Karpas-422 (cell line): ENCODE data around the gene VAMP4. TPM values are rescaled to one million over a fixed set of nuclear protein-coding genes. Genes with fewer than 3 reads are reported as not detected.
"Not testable (repeated sequence)": the region's sequence is repeated elsewhere in the genome, so short reads cannot be mapped to it uniquely, and the experiment has no call there.

ENCODE experiments used
- DNase-seq: peaks from one replicate; pipeline ENCODE4 v3.0.0-alpha.2; 2015
- H2AFZ ChIP-seq: fragments of 200-600 bp; sonication (generic); 2 replicates; pipeline ENCODE4 v1.6.1; 2014; ENCODE audit warnings: antibody characterized with exemption, low read length, mixed read lengths
- H3K27ac ChIP-seq: fragments of 200-600 bp; sonication (generic); 2 replicates; pipeline ENCODE4 v1.5.1; 2014; ENCODE audit warnings: mild to moderate bottlenecking, low read length, moderate library complexity
- H3K27me3 ChIP-seq: fragments of 200-600 bp; sonication (generic); 2 replicates; pipeline ENCODE4 v1.6.1; 2014; ENCODE audit warnings: low read length, mixed read lengths
- H3K36me3 ChIP-seq: fragments of 200-600 bp; sonication (generic); 2 replicates; pipeline ENCODE4 v1.6.1; 2014; ENCODE audit warnings: low read length, mixed read lengths; ENCODE audit not compliant: insufficient read depth
- H3K4me1 ChIP-seq: fragments of 200-600 bp; sonication (generic); 2 replicates; pipeline ENCODE4 v1.6.1; 2014; ENCODE audit warnings: mild to moderate bottlenecking, low read length, mixed read lengths
- H3K4me2 ChIP-seq: fragments of 200-600 bp; sonication (generic); 2 replicates; pipeline ENCODE4 v1.6.1; 2014; ENCODE audit warnings: low read length, low read depth, mild to moderate bottlenecking; ENCODE audit not compliant: poor library complexity, severe bottlenecking
- H3K4me3 ChIP-seq: fragments of 200-600 bp; sonication (generic); 2 replicates; pipeline ENCODE4 v1.5.1; 2014; ENCODE audit warnings: mild to moderate bottlenecking, antibody characterized with exemption, low read length, mixed read lengths
- H3K79me2 ChIP-seq: fragments of 200-600 bp; sonication (generic); 2 replicates; pipeline ENCODE4 v1.6.1; 2014; ENCODE audit warnings: mild to moderate bottlenecking, low read length, mixed read lengths
- H3K9ac ChIP-seq: fragments of 200-600 bp; sonication (generic); 2 replicates; pipeline ENCODE4 v1.6.0; 2014; ENCODE audit warnings: low read length
- H3K9me2 ChIP-seq: fragments of 200-600 bp; sonication (generic), shearing (Covaris generic); replicated peaks from 2 replicates; pipeline ENCODE4 v1.6.0; 2014; ENCODE audit warnings: mild to moderate bottlenecking, low read length, moderate library complexity; ENCODE audit not compliant: insufficient read depth
- H3K9me3 ChIP-seq: fragments of 300-700, 200-600 bp; sonication (generic); 2 replicates; pipeline ENCODE4 v1.6.1; 2014; ENCODE audit warnings: low read length, mixed read lengths
- H4K20me1 ChIP-seq: fragments of 200-600 bp; sonication (generic); 2 replicates; pipeline ENCODE4 v1.6.1; 2014; ENCODE audit warnings: mild to moderate bottlenecking, antibody characterized with exemption, low read length, low read depth; ENCODE audit not compliant: insufficient read depth
- total RNA-seq: library from RNA; depleted of rRNA; stranded (reverse); fragments of >200 nt; shearing (Covaris generic); gene quantifications from 2 replicates; pipeline ENCODE4 v1.2.3, GENCODE V29; 2014; ENCODE audit warnings: low replicate concordance

Gene VAMP4
- total RNA-seq, 1 experiment from 2014 or later, result 9.0 TPM

GRCh38 chr1:171661076-171661650 lies 80.7 kb downstream of the VAMP4 start:
- Histone ChIP-seq H4K20me1 (no peaks in the 10 kb centered on the region), H3K4me3 (no peak overlapping the region), H3K4me2 (no peak overlapping the region), H3K79me2 (no peaks in the 10 kb centered on the region), H2AFZ (no peak overlapping the region), H3K36me3 (no peaks in the 10 kb centered on the region), H3K27ac (no peak overlapping the region), H3K27me3 (no peaks in the 10 kb centered on the region), H3K9me2 (no peaks in the 10 kb centered on the region), H3K4me1 (no peaks in the 10 kb centered on the region), H3K9me3 (no peaks in the 10 kb centered on the region), H3K9ac (no peak overlapping the region)
- no peak for DNase-seq

DNA sequence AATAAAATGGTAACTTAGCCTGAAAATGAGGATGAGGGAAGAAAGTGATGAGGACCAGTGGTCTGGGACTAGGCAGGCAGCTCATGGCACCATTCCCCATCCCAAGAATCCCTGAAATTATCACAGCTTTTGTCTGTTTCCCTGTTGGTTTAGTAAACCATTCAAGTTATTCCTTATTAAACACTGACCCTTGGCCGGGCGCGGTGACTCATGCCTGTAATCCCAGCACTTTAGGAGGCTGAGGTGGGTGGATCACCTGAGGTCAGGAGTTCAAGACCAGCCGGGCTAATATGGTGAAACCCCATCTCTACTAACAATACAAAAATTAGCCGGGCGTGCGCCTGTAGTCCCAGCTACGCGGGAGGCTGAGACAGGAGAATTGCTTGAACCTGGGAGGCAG lies 85.7 kb downstream of the VAMP4 start:
- H3K36me3 ChIP-seq, DNase-seq, H3K9ac ChIP-seq, H3K4me3 ChIP-seq, H3K9me2 ChIP-seq, H3K27me3 ChIP-seq, H3K27ac ChIP-seq, H3K79me2 ChIP-seq, H3K4me2 ChIP-seq, H2AFZ ChIP-seq, H3K4me1 ChIP-seq, H4K20me1 ChIP-seq, H3K9me3 ChIP-seq: not testable (repeated sequence)

- Histone ChIP-seq H3K9me2 (no peaks in the 10 kb centered on the region), H3K9ac (peak overlapping the region; percentile 43), H3K9me3 (no peaks in the 10 kb centered on the region), H3K27me3 (no peaks in the 10 kb centered on the region), H3K4me2 (peak overlapping the region; percentile 65), H3K36me3 (no peaks in the 10 kb centered on the region), H4K20me1 (no peaks in the 10 kb centered on the region), H3K4me1 (peaks cover 10% of the 10 kb centered on the region), H3K79me2 (no peaks in the 10 kb centered on the region), H3K4me3 (peak overlapping the region; percentile 58; the same call in 1 of the 2 replicates), H2AFZ (peak overlapping the region; percentile 92), H3K27ac (no peak overlapping the region)
- no peak for DNase-seq
Observed at GRCh38 chr1:171655746-171656116, 86.1 kb downstream of the VAMP4 start.

DNA sequence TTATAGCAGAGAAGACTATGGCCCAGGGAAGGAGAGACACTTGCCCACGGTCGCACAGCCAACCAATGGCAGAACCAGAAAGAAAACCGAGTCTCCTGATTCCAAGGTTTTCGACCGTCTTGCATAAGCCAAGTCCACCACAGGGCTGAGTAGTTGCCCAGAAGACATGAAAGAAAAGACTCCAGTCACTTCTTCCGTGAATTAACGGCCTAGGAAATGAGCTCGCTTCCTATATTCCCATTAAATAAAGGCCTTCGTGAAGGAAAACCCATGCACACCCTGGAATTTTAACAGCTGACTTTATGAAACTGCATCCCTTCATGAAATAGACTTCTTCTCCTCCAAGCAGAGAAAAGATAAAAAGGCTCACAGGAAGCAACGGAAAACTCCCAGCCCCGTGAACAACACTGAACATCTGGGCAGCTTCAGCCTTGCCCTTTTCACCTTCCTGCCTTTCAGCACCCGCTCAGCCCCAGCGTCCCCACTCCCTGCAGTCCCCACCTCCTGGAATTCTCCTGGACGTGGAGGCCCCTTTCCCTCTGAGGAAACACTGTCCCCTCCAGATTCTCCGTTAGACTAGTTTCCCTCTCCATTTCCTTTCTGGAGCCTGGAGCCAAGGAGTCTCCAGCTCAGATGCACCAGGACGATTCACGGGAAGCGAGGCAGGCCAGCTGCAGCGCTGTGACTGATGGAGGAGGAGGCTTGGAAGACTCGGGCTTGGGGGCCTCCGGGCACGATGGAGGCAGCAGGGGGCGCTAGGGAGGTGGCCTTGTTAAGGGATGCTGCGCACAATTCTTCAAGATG lies 86.7 kb downstream of the VAMP4 start:
- peak; percentile 94 for DNase-seq
- no peaks in the 10 kb centered on the region for H3K27me3 ChIP-seq
- H3K4me1 ChIP-seq, result peaks cover 10% of the 10 kb centered on the region
- H3K27ac ChIP-seq, result no peak overlapping the region
- H3K36me3 ChIP-seq, result no peaks in the 10 kb centered on the region
- peak overlapping the region; percentile 58; the same call in 1 of the 2 replicates for H3K4me3 ChIP-seq
- peak overlapping the region; percentile 43 for H3K9ac ChIP-seq
- H3K79me2 ChIP-seq, result no peaks in the 10 kb centered on the region
- H4K20me1 ChIP-seq, result no peaks in the 10 kb centered on the region
- no peaks in the 10 kb centered on the region for H3K9me2 ChIP-seq
- H3K4me2 ChIP-seq, result peak overlapping the region; percentile 65
- no peaks in the 10 kb centered on the region for H3K9me3 ChIP-seq
- peak overlapping the region; percentile 92 for H2AFZ ChIP-seq

DNA sequence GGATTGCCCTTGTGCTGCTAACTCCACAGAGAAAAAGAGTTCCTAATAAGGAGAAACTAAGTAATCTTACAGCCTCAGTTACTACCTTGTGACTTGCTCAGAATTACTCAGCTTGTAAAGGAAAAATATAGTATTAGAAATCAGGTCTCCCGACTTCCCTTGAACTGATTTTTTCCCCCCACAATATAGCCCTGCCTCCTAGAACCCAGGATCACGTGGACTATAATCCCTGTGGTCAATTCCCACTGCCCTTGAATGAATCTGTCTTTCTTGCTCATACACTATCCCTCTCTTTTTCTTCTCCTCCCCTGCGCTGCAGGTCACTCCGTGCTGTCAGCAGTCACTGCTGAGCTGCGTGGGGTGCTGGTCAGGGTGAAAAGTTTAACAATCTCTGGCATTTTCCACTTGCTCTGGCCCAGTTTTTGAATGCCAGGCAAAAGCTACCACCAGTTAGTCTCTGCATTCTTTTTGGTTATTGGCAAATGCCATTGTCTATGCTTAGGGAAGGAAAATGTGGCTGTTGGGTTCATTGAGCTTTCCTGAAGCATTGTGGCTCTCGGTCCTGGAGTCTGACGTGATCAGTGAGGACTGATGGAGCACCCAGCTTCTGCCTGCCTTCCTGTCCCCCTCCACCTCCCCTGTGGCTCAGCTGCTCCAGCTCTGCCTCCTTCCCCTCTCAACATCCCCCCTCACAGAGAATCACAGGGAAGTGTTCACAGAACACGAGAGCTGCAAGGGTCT lies 87.5 kb downstream of the VAMP4 start:
- Histone ChIP-seq H3K27ac (no peak overlapping the region), H2AFZ (no peak overlapping the region), H3K9ac (no peak overlapping the region), H3K27me3 (no peaks in the 10 kb centered on the region), H3K36me3 (no peaks in the 10 kb centered on the region), H3K9me3 (no peaks in the 10 kb centered on the region), H3K4me3 (no peak overlapping the region), H4K20me1 (no peaks in the 10 kb centered on the region), H3K79me2 (no peaks in the 10 kb centered on the region), H3K4me2 (no peak overlapping the region), H3K4me1 (peaks cover 10% of the 10 kb centered on the region), H3K9me2 (no peaks in the 10 kb centered on the region)
- DNase-seq, result no peak

DNA sequence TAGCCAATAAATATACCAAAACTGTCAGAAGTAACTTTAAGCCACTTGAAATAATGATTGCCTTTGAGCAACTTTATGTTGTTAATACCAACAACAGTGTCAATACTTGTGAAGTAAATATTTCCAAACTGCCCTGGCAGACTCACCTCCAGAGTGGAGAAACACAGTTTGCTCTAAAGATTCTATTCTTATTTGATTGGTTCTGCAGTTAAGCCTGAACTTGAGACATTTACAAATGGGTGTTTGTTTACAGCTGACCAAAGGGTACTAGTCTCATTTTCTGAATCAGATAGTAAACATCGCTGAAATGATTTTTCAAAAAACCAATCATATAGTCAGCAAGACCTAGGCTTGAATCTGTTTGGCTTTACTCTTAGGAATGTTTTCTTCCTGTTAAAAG lies 88.1 kb downstream of the VAMP4 start:
- H2AFZ ChIP-seq, result no peak overlapping the region
- H3K27me3 ChIP-seq, result no peaks in the 10 kb centered on the region
- H3K4me1 ChIP-seq, result peaks cover 10% of the 10 kb centered on the region
- H3K9me3 ChIP-seq, result no peaks in the 10 kb centered on the region
- no peaks in the 10 kb centered on the region for H3K9me2 ChIP-seq
- H3K9ac ChIP-seq, result no peak overlapping the region
- no peaks in the 10 kb centered on the region for H3K79me2 ChIP-seq
- H3K4me3 ChIP-seq, result no peak overlapping the region
- H3K4me2 ChIP-seq, result no peak overlapping the region
- no peak for DNase-seq
- H3K27ac ChIP-seq, result no peak overlapping the region
- no peaks in the 10 kb centered on the region for H4K20me1 ChIP-seq
- H3K36me3 ChIP-seq, result no peaks in the 10 kb centered on the region

DNA sequence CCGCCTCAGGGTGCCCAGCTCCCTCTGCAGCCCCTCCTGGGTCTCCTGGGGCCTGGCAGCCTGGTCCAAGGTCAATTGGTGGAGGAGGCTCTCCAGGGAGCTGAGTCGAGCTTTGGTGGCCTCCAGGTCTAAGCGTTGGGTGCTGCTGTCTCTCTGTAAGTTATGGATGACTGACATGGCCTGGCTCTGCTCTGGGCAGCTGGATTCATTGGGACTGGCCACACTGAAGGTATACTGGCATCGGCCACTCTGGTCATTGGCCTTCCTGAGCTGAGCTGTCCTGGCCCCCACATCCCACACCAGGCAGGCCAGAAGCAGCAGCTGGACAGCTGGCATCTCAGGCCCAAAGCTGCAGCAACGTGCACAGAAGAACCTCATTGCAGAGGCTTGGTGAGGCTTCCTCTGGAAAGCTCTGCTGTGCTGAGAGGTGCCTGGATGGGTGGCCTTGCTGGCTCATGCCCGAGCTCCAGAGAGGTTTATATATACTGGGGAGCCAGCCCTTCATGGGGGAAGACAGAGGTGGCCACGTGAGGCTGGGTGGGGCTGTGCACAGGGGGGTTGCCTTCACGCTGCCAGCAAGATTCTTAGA lies 89.5 kb downstream of the VAMP4 start, which contains the start of gene MYOC:
Gene MYOC (minus strand): TSS at position 455 of the 589 bp plus-strand sequence. CDS start 77 bp downstream, at position 378.
- H2AFZ ChIP-seq, result no peak within 1 kb of the TSS
- DNase-seq, result no peak
- H3K4me3 ChIP-seq, result no peak within 1 kb of the TSS
- no peak within 1 kb of the TSS for H3K9ac ChIP-seq
- no peaks in the 10 kb centered on the region for H3K9me3 ChIP-seq
- no peaks in the 10 kb centered on the region for H3K36me3 ChIP-seq
- no peaks in the 10 kb centered on the region for H3K9me2 ChIP-seq
- H4K20me1 ChIP-seq, result no peaks in the 10 kb centered on the region
- H3K27ac ChIP-seq, result no peak within 1 kb of the TSS
- peaks cover 13% of the 10 kb centered on the region for H3K4me1 ChIP-seq
- H3K27me3 ChIP-seq, result no peaks in the 10 kb centered on the region
- H3K79me2 ChIP-seq, result no peaks in the 10 kb centered on the region
- no peak within 1 kb of the TSS for H3K4me2 ChIP-seq
